IPS-18c (cell line): Measurements from ENCODE around the gene PPP1R9A.

ENCODE experiments used
- H3K4me3 ChIP-seq: 2 replicates; pipeline ENCODE4 v1.7.0; 2013; ENCODE audit warnings: low read depth, mild to moderate bottlenecking, low read length, moderate library complexity; ENCODE audit not compliant: insufficient read depth
- H3K9me3 ChIP-seq: one replicate; pipeline ENCODE4 v1.6.1; 2013; ENCODE audit warnings: mild to moderate bottlenecking, low read length, moderate library complexity; ENCODE audit not compliant: control insufficient read depth, insufficient read depth

PPP1R9A gene

DNA sequence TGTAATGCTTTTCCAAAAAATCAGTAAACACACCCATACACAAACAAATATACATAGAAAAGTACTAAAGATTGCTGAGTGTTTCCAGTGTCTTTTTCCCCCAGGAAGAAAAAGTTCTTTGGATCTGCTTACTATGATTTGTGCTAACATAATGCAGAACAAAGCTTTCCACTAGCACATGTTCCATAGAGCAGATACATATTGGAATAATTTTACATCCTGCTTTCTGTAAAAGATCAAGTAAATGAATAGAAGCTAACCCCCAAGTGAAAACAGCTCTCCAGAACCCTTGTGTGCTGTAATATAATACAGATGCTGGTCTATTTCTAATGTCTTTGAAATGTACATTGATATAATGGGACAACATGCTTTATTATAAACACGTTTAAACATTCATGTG, 291.5 kb downstream of the PPP1R9A start:
- H3K9me3 ChIP-seq, result no peaks in the 10 kb centered on the region
- no peak overlapping the region for H3K4me3 ChIP-seq

DNA sequence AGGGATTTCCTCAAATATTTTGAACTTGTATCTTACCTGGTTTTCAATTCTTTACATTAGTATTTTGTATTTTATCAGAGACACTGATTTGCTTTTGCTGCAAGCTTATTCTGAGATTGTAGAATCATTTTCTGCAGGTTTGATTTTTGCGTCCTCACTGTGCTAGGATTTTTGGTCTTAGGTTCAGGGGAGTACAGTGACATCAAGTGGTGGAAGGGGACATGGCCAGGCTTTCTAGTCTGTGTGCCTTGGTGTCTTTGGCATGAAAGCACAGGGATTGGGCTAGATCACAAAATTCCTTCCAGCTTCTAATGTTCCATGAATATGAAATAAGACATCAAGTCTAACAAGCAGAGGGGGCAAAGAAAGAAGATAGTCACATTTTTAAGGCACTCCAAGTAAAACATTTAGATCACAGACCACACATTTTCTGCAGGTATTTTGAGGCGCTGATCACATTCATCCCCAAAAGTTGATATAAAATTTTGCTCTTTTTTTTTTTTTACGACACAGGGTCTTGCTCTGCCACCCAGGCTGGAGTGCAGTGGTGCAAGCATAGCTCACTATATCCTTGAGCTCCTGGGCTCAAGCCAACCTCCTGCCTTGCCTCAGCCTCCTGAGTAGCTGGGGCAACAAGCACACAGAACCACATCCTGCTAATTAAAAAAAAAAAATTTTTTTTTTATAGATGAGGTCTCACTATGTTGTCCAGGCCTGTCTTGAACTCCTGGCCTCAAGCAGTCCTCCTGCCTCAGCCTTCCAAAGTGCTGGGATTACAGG, 292.6 kb downstream of the PPP1R9A start:
- H3K9me3 ChIP-seq, result no peaks in the 10 kb centered on the region
- H3K4me3 ChIP-seq, result no peak overlapping the region

DNA sequence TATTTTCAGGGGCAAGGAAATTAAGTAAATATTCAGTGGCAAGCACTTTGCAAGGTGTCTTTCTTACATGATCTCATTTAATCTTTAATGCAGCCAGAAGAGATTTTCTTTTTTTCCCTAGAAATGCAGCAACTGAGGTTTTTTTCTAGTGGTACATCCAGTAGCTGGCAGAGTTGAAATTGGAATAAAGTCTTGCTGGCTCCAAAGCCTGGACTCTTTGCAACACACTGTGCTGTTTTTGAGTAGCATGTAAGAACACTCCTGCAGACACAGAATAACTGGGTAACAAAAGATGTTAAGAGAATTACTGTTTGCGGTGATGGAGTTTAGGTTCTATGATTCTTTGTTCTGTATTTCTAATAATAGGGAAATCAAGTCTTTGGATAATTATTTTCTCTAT, 293.3 kb downstream of the PPP1R9A start:
- H3K4me3 ChIP-seq, result no peak overlapping the region
- no peaks in the 10 kb centered on the region for H3K9me3 ChIP-seq

DNA sequence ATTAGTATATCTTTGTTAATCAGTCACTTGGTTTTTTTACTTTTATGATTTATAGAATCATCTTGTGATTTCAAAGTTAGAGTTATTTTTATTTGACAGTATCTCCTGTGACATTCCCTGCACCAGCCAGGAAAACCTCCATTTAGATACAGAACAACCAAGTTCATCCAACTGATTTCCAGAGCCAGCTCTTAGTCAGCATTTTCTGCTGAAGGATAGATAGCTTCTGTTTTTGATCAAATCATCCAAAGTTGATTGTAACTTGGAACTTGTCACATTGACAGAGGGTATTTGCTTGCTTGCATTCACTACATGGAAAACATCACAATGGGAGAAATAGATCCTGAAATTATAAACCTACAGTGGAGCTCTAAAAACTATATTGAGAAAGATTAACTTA, 294.3 kb downstream of the PPP1R9A start:
- H3K9me3 ChIP-seq, result no peaks in the 10 kb centered on the region

DNA sequence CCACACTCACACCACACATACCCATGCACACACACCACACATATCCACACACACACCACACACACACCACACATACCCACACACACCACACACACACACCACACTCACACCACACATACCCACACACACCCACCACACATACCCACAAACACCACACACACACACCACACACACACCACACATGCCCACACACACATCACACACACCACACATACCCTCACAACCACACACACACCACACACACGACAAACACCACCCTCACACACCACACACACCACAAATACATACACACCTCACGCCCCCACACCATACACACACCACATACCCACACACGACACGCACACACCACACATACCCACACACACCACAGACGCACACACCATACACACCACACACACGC, 297.2 kb downstream of the PPP1R9A start:
- Histone ChIP-seq H3K9me3 (no peaks in the 10 kb centered on the region), H3K4me3 (no peak overlapping the region)

More for the DNA sequence above, 294.3 kb downstream of the PPP1R9A start:
- no peak overlapping the region for H3K4me3 ChIP-seq

DNA sequence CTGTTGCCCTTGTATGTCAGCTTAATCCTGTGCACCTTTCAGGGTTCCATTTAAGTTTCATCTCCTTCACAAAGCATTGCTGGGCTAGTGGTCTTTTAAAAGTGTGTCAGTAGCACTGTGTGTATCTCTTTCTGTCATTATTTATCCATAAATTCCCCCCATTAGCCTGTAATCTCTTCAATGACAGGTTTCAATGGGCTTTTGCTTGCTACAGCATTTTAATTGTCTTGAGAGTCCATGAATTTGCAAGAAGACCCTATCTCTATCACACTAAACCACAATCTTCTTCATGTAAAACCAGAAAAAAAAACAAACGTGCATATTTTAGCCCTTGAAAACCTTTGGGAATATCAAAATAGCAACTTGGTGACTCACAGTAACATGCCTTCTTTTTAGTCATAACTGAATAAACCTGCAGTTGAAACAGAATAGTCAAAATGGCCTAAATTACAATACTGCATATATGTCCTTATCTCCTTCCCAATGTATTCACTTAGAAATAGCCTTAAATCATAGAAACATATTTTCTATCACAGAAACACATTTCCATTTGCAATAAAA, 298.4 kb downstream of the PPP1R9A start:
- no peak overlapping the region for H3K4me3 ChIP-seq
- H3K9me3 ChIP-seq, result no peaks in the 10 kb centered on the region

DNA sequence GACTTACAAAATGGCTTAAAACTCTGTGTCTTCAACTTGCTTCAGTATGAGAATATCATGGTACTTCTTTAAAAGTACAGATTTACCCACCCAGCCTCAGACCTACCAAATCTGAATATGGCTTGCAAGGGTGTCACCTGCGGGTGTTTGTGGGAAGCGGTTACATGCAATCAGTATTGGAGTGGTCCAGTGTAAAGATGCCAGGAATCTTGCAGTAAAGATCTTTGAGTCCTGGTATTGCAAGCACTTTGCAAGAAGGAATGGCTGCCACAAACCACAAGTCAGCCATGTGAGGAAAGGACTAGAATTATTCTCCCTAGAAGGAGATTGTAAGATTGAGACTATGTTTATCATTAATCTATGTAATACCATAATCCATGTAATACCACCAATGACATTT, 301.9 kb downstream of the PPP1R9A start:
- Histone ChIP-seq H3K9me3 (no peaks in the 10 kb centered on the region), H3K4me3 (no peak overlapping the region)

DNA sequence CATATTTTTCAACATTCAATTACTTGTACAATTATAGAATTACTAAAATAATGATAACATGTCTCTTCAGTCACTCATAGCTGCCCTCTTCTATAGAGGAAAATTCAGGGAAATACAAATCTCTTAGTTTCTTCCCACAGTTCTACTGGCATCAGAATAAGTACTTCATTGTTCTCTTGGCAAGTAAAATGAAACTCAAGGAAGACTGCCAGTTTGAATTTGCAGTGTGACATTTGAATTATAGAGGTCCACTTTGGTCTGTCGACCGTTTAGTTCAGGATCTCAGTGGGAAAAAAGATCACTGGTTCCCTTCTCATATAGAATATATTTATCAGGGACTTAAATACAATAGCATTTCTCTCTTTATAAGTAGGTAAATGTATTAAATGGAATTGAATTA, 302.4 kb downstream of the PPP1R9A start:
- H3K4me3 ChIP-seq, result no peak overlapping the region
- no peaks in the 10 kb centered on the region for H3K9me3 ChIP-seq

DNA sequence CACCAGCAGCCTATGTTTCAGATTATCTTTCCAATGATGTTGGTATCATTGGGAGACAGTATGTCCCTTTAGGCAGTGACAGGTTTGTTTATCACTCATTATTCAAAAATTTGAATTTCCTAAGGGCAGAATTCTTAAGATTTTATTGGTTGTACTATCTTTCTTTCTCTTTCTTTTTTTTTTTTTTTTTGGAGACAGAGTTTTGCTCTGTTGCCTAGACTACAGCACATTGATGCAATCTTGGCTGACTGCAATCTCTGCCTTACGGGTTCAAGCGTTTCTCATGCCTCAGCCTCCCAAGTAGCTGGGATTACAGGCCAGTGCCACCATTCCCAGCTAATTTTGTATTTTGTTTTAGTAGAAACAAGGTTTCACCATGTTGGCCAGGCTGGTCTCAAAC, 305.8 kb downstream of the PPP1R9A start:
- no peak overlapping the region for H3K4me3 ChIP-seq
- H3K9me3 ChIP-seq, result no peaks in the 10 kb centered on the region

DNA sequence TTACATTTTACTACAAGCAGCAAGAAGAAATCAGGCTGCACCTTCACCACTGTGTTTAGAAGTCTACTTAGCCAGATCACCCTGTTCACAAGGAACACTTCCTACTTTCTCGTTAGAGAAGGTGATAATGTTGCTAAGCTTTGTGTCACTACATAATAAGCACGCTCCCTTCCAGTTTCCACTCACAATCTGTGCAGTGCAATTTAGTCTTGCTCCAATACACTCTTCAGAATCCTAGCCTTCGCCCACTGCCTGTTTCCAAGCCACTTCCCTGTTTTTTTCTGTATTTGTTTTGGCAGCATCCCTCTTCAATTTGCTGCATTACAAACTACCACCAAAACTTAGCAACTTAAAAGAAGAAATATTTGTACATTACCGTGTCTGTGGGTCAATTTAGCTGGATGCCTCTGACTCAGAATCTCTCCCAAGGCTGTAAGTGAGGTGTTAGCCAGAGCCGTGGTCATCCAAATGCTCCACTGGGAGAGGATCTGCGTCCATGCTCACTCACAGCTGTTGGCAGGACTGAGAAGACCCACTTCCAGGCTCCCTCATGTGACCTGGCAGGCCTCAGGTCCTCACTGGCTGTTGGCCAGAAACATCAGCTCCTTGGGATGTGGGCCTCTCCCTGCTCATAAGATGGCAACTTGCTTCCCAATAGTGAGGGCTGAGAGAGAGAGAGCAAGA, 306.6 kb downstream of the PPP1R9A start:
- Histone ChIP-seq H3K9me3 (no peaks in the 10 kb centered on the region), H3K4me3 (no peak overlapping the region)

DNA sequence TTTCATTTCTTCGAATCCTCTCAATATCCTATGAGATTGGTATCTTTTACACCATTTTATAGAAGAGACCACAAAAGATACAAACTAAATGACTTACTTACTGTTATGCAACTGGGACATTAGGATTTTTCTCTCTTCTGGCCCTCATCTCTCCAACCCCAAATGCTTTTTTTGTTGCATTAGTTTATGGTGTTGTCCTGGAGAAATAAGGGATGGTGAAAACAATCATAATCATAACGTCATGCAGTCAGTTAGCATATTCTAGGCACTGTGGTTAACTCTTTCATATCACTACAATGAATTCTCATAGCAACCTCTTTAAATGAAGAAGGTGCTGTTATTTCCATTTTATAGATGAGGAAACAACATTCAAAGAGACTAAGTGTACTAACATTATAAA, 312.3 kb downstream of the PPP1R9A start:
- no peak overlapping the region for H3K4me3 ChIP-seq
- H3K9me3 ChIP-seq, result no peaks in the 10 kb centered on the region

DNA sequence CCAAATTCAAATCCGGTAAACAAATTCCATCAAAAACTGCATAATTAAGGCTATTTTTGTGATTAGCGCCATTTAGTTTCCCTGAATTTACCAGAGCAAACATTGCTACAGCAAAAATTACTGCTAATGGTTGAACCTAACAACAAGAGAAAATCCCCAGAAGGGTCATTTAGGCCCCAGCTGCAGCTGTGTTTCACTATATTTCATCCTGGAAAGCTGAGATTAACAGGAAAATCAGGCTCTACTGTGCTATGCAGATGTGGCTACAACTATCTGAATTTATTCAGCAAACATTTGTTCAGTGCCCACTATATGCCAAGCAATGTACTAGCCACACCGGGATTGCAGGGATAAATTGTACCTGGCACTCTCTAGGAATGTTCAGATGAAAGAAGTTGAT, 312.9 kb downstream of the PPP1R9A start:
- Histone ChIP-seq H3K4me3 (no peak overlapping the region), H3K9me3 (no peaks in the 10 kb centered on the region)

DNA sequence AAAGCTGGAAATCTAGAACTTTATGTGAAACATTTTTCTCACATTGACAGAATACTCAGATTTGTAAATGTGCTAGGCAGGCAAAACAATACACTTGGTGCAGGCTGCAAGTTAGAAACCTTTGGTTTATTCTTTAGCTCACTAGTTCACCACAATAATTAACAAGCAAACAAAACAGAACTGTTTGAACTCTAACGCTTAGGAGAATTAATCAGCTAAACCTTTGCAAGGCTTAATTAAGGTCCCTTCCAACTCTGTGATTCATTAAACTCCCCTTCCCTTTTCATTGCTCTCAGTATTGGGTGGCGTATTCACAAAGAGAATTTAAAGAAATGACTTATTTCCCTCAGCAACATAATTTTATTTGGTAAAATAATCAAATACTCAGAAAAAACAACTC, 317.9 kb downstream of the PPP1R9A start:
- Histone ChIP-seq H3K9me3 (peaks cover 6% of the 10 kb centered on the region), H3K4me3 (no peak overlapping the region)

DNA sequence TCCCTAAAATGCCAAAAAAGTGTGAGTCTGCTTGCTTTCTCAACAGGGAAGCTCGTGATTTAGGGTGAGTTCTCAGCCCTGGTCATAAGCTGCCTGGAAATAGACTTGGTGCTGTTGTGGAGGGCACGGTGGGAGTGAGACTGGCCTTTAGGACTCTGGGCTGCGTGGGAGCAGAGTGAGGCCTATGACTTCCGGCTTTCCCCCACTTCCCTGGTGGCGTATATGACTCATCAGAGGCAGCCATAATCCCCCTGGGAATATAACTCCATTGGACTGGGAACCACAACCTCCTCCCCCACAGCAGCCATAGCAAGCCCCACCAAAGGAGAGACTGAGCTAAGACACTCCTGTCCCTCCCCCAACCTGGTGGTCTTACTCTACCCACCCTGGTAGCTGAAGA, 321.9 kb downstream of the PPP1R9A start:
- H3K4me3 ChIP-seq, result no peak overlapping the region
- peaks cover 6% of the 10 kb centered on the region for H3K9me3 ChIP-seq

DNA sequence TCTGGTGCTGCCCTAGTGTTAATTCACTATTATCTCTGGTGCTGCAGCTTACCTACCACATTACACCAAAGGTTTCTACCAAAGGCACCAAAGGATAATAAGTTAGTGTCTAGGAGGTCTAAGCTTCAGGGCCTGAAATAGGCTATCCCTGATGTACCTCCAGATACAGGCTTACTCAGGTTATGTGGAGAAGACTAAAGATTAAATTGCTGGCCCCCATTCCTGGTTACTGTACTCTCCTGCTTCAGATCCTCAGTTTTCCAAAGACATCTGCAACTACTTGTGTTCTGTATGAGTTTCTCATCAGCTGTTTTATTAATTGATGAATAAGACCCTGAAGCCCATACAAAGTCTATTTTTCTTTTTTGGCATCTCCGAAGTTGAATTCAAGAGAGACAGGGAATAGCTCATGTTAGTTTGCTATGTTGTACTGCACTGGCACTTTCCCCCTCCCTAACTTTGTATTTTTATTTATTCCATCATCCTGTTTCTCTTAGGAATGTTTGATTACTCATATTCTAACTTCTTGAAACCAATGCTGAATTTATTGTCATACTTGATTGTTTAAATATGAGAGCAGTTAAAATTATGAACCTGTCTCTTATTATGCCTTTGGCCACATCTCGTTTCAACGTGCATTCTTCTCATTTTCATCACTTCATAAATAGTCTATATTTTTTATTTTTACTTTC, 331.0 kb downstream of the PPP1R9A start:
- Histone ChIP-seq H3K4me3 (no peak overlapping the region), H3K9me3 (no peaks in the 10 kb centered on the region)

DNA sequence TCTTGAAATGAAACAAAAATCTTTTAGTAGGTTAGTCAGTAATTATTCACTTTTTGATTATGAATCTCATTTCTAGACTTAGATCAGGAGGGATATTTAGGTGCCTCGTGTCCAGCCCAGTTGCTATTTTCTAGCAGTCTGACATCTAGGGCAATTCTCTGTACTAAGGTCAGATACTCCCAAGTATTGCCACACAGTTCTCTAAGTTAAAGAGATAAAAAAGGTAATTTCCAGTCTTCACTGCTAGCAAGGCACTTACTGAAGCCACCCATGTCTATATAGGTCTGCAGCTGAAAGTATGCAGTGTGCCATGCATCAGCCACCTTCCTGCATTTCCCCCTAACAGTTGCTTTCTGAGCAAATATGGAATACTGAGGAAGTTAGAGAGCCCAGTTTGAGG, 333.5 kb downstream of the PPP1R9A start:
- Histone ChIP-seq H3K4me3 (no peak overlapping the region), H3K9me3 (no peaks in the 10 kb centered on the region)

DNA sequence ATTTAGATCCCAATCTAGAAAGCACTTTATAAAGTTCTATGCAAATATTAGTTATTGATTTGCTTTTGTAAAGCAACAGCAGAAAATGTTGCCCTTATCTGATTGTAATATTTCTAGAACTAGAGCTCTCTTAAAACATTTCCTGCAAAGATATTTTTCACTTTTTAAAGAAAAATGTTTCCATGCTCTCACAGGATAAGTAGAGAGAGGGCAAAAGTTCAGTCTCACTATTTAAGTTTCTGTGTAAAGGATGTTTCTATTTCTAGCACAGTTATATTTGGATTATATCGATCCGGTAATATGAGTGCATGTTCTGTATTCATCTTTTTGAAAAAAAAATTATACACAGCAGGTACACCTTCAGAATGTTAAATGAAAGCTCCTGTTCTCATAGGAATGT, 334.9 kb downstream of the PPP1R9A start:
- Histone ChIP-seq H3K4me3 (no peak overlapping the region), H3K9me3 (no peaks in the 10 kb centered on the region)

DNA sequence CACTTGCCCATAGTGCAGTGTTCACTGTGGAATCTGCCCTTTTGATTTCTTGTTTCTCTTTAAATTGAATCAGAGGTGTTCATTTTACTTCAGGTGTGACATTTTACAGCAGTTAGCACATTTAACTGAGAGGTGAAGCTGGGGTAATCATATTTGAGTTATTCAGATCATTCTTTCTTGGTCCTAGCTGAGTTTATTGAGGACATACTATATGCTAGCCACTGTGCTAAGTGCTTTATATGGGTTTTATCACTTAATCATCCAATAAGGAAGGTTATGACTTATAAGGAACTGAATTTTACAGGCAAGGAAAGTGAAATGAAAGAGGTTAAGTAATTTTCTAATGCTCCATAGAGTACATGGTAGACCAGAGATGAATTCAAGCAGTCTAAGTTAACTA, 337.2 kb downstream of the PPP1R9A start:
- H3K4me3 ChIP-seq, result no peak overlapping the region
- H3K9me3 ChIP-seq, result no peaks in the 10 kb centered on the region
